AG04450 (cell line): ENCODE measurements around the gene FBXW5. TPM values are rescaled to one million over a fixed set of nuclear protein-coding genes. Genes with fewer than 3 reads are reported as not detected.

ENCODE experiments used
- CTCF ChIA-PET: fragments of 300-600, 350-600 bp; formaldehyde crosslinking; extraction: SDS; loops from one replicate; lab custom pipeline; 2022; ENCODE audit warnings: antibody characterized with exemption, inconsistent platforms; lab: Charles Lee
- POLR2A ChIA-PET: fragments of 350-600 bp; formaldehyde crosslinking; extraction: SDS; loops from one replicate; lab custom pipeline; 2021; ENCODE audit warnings: antibody characterized with exemption, inconsistent platforms; lab: Yijun Ruan, JAX
- DNase-seq: peaks from one replicate; pipeline ENCODE4 v3.0.0-alpha.2; 2011; ENCODE audit warnings: low read depth, low spot score
- H3K27ac ChIP-seq: one replicate; pipeline ENCODE4 v1.5.1; 2012; ENCODE audit warnings: low read depth, low read length, control low read depth
- H3K27me3 ChIP-seq: one replicate; pipeline ENCODE4 v1.6.0; 2012; ENCODE audit warnings: low read length; ENCODE audit not compliant: control insufficient read depth, insufficient read depth
- H3K4me3 ChIP-seq: 2 replicates; pipeline ENCODE4 v1.5.1; 2011; ENCODE audit warnings: mild to moderate bottlenecking, low read depth, low read length, control low read depth
- H3K9me3 ChIP-seq: 2 replicates; pipeline ENCODE4 v1.5.1; 2012; ENCODE audit warnings: low read length; ENCODE audit not compliant: control insufficient read depth, insufficient read depth
- CTCF ChIP-seq: IDR thresholded peaks from 2 replicates; pipeline ENCODE4 v1.5.1; 2011; ENCODE audit warnings: low read depth, low read length, control low read depth, inconsistent platforms
- polyA plus RNA-seq: library from polyadenylated mRNA; depleted of rRNA; stranded (reverse); fragments of >200 nt; gene quantifications from 2 replicates; pipeline ENCODE4 v1.2.3, GENCODE V29; 2011

The FBXW5 gene
- polyA plus RNA-seq, 1 experiment, result 31.2 TPM

GRCh38 chr9:136983656-136984314, 39.2 kb upstream of the FBXW5 start:
- Histone ChIP-seq H3K9me3 (no peaks in the 10 kb centered on the region; the same call in 1 of the 2 replicates), H3K4me3 (no peak overlapping the region), H3K27me3 (peaks cover 38% of the 10 kb centered on the region), H3K27ac (no peak overlapping the region)
- POLR2A ChIA-PET, result no interaction called here
- no peak for TF ChIP-seq CTCF
- DNase-seq, result no peak
- CTCF ChIA-PET, result no interaction called here

GRCh38 chr9:136983167-136983566, 38.6 kb upstream of the FBXW5 start:
- ChIA-PET CTCF (no interaction called here), POLR2A (no interaction called here)
- no peaks in the 10 kb centered on the region; the same call in 1 of the 2 replicates for H3K9me3 ChIP-seq
- DNase-seq, result no peak
- no peak for TF ChIP-seq CTCF
- H3K27me3 ChIP-seq, result peaks cover 38% of the 10 kb centered on the region
- H3K4me3 ChIP-seq, result no peak overlapping the region
- H3K27ac ChIP-seq, result no peak overlapping the region

GRCh38 chr9:136982232-136983051, 37.9 kb upstream of the FBXW5 start, which contains the start of gene LCNL1:
Gene LCNL1 (plus strand): TSS chr9:136982993. CDS start chr9:136983587, 594 bp downstream.
- Histone ChIP-seq H3K9me3 (no peaks in the 10 kb centered on the region; the same call in 1 of the 2 replicates), H3K4me3 (no peak within 1 kb of the TSS), H3K27ac (no peak within 1 kb of the TSS), H3K27me3 (peaks cover 40% of the 10 kb centered on the region)
- DNase-seq, result no peak
- ChIA-PET POLR2A (interaction anchor here (1.1 kb wide), 1 partner anchor 136 kb away, joined by 3 read pairs; no protein-coding TSS in a partner anchor), CTCF (no interaction called here)
- TF ChIP-seq CTCF, result no peak

GRCh38 chr9:136981588-136982231, 37.2 kb upstream of the FBXW5 start:
- no peaks in the 10 kb centered on the region; the same call in 1 of the 2 replicates for H3K9me3 ChIP-seq
- H3K27me3 ChIP-seq, result peaks cover 42% of the 10 kb centered on the region
- H3K4me3 ChIP-seq, result no peak overlapping the region
- no peak for DNase-seq
- ChIA-PET CTCF (no interaction called here), POLR2A (interaction anchor here (1.1 kb wide), 1 partner anchor 135 kb away, joined by 3 read pairs; no protein-coding TSS in a partner anchor)
- H3K27ac ChIP-seq, result no peak overlapping the region
- TF ChIP-seq CTCF, result no peak
